Measurements from ENCODE around the gene KRTAP5-7.
"Not testable (repeated sequence)": the region's sequence is repeated elsewhere in the genome, so short reads cannot be mapped to it uniquely, and the experiment has no call there.

KRTAP5-7 gene

DNA sequence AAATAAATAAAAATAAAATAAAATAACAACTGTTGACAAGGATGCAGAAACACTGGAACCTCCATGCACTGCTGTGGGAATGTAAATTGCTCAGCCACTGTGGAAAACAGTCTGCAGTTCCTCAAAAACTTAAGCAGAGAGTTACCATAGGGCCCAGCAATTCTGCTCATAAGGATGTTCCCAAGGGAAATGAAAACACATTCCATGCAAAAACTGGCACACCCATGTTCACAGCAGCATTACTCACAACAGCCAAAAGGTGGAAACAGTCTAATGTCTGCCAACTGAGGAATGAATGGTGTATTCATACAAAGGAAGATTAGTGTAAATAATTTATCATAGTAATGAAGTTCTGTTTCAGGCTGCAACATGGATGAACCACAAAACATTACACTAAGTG lies 35.1 kb downstream of the KRTAP5-7 start:
- in situ Hi-C loops (cut with MboI; ENCODE audit: low pct_unique_long_range_greater_than_20kb, low sequenced_read_pairs, unreplicated experiment), result loop anchor here (5.0 kb wide), 1 partner anchor 35 kb away; the partner anchor contains the start of gene KRTAP5-7
- no peak for DNase-seq (ENCODE audit: low spot score)
- TF ChIP-seq, protein P1, sequence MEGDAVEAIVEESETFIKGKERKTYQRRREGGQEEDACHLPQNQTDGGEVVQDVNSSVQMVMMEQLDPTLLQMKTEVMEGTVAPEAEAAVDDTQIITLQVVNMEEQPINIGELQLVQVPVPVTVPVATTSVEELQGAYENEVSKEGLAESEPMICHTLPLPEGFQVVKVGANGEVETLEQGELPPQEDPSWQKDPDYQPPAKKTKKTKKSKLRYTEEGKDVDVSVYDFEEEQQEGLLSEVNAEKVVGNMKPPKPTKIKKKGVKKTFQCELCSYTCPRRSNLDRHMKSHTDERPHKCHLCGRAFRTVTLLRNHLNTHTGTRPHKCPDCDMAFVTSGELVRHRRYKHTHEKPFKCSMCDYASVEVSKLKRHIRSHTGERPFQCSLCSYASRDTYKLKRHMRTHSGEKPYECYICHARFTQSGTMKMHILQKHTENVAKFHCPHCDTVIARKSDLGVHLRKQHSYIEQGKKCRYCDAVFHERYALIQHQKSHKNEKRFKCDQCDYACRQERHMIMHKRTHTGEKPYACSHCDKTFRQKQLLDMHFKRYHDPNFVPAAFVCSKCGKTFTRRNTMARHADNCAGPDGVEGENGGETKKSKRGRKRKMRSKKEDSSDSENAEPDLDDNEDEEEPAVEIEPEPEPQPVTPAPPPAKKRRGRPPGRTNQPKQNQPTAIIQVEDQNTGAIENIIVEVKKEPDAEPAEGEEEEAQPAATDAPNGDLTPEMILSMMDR (IDR thresholded peaks at IDR 0.05; ENCODE audit: extremely low read depth, insufficient read depth, missing control alignments), result no peak

DNA sequence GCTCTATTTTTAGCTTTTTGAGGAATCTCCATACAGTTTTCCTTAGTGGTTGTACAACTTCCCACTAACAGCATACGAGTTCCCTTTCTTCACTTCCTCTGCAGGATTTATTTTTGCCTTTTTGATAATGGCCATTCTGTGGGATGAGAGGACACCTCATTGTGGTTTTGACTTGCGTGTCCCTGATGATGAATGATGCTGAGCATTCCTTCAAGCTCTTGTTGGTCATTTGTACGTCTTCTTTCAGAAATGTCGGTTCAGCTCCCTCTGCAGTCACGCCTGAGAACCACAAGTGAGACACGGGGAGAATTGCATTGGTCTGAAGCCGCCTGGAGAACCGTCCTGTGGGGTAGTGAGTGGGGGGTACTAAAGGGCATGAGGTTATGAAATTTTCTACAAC lies 36.3 kb downstream of the KRTAP5-7 start:
- peak; percentile 88 for DNase-seq (ENCODE audit: low spot score)
- in situ Hi-C loops (cut with MboI; ENCODE audit: low pct_unique_long_range_greater_than_20kb, low sequenced_read_pairs, unreplicated experiment), result loop anchor here (5.0 kb wide), 1 partner anchor 36 kb away; the partner anchor contains the start of gene KRTAP5-7
- TF ChIP-seq, protein P1 (IDR thresholded peaks at IDR 0.05; ENCODE audit: extremely low read depth, insufficient read depth, missing control alignments), result peak; percentile 80

DNA sequence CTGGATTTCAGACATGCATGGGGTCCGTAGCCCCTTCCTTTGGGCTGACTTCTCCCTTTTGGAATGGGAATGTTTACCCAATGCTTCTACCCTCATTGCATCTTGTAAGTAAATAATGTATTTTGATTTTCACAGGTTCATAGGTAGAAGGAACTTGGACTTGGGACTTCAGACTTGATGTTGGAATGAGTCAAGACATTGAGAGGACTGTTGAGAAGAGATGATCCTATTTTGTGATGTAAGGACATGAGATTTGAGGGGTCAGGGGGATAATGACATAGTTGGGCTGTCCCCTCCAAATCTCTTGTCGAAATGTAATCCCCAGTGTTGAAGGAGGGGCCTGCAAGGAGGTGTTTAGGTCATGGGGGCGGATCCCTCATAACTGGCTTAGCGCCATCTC lies 37.4 kb downstream of the KRTAP5-7 start:
- in situ Hi-C loops (cut with MboI; ENCODE audit: low pct_unique_long_range_greater_than_20kb, low sequenced_read_pairs, unreplicated experiment), result loop anchor here (5.0 kb wide), 1 partner anchor 37 kb away; the partner anchor contains the start of gene KRTAP5-7
- TF ChIP-seq, protein P1 (IDR thresholded peaks at IDR 0.05; ENCODE audit: extremely low read depth, insufficient read depth, missing control alignments), result no peak
- no peak for DNase-seq (ENCODE audit: low spot score)

DNA sequence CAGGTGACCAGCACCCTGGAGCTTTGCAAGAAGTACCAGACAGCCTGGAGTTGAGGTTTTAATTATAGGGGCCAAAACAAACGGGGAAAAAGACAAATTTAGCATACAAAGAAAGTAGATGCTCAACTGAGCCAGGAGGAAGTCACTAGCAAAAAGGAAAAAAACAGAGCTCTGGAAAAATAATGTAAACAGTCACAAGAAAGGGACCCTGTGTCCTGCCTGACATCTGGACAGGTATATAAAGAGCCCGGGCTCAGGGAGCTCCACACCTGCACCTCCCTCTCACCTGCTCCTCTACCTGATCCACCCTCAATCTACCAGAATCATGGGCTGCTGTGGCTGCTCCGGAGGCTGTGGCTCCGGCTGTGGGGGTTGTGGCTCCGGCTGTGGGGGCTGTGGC lies 38.2 kb downstream of the KRTAP5-7 start, which contains the start of gene KRTAP5-10:
Gene KRTAP5-10, plus strand, starts transcription at position 301 of the 400 bp plus-strand sequence. Its CDS starts 25 bp downstream, at position 326.
- DNase-seq (ENCODE audit: low spot score), result no peak
- in situ Hi-C loops (cut with MboI; ENCODE audit: low pct_unique_long_range_greater_than_20kb, low sequenced_read_pairs, unreplicated experiment), result no loop called here
- TF ChIP-seq, protein P1 (IDR thresholded peaks at IDR 0.05; ENCODE audit: extremely low read depth, insufficient read depth, missing control alignments), result no peak

DNA sequence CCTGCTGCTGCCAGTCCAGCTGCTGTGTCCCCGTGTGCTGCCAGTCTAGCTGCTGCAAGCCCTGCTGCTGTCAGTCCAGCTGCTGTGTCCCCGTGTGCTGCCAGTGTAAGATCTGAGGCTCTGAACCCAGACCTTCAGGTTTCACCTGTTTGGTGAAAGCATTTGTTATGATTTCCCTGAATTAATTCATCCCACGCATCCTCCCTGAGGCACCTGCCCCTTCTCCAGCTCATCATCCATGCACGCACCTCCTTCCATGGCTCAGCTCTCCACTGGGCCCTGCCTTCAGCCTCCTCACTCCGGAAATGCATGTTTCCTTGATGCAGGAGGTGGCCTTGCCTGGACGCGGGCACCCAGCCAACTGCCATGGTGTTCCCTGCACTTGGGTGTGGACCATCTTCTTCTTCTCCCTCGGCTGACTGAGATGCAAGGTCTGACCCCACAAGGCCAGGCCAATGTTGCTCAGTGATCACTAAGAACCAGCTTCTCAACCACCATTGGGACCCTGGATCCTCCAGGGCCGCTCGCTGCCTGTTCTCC lies 39.1 kb downstream of the KRTAP5-7 start:
- DNase-seq (ENCODE audit: low spot score), result no peak
- in situ Hi-C loops (cut with MboI; ENCODE audit: low pct_unique_long_range_greater_than_20kb, low sequenced_read_pairs, unreplicated experiment), result no loop called here
- TF ChIP-seq, protein P1 (IDR thresholded peaks at IDR 0.05; ENCODE audit: extremely low read depth, insufficient read depth, missing control alignments), result no peak

DNA sequence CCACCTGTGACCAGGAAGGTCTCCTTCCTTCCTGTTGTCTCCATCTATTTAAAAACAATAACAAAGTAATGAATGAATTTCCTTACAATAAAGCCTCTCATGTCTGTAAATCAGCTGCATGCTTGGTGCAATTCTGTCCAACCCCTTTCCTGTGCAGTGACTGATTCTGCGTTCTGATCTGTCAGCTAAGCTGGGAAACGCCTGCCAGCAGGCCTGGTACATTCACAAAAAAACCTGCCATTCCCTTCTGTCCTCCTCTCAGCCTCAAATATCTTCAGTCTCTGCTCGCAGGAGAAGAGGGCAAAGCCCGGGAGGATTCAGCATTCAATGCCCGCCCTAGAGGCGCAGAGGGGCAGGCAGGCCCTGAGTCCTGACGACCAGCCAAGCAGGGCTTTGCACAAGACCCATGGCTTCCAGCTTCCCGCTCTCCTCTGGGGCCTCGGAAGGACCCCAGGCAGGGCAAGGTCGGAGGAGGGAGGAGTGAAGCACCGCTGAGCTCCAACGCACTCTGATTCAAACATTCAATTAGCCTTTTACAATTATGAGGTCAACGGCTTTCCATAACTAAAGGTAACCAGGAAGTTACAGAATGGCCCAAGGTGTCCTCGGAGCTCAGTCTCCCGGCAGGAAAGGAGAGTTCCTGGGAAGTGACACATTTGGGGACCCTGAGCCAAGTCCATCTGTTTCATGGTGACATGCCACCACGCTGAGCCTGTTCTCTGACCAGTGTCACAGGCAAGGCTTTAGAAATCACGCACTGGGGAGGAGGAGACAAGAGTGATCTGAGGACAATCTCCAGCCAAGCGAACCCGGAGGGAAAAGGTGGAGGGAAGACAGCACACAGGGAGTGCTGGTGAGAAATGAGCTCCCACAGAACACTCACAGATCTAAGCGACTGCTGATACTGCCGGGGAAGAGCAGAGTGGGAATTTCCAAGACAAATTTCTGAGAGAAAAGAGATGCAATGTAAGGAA lies 39.8 kb downstream of the KRTAP5-7 start:
- in situ Hi-C loops (cut with MboI; ENCODE audit: low pct_unique_long_range_greater_than_20kb, low sequenced_read_pairs, unreplicated experiment); DNase-seq (ENCODE audit: low spot score): not testable (repeated sequence)

DNA sequence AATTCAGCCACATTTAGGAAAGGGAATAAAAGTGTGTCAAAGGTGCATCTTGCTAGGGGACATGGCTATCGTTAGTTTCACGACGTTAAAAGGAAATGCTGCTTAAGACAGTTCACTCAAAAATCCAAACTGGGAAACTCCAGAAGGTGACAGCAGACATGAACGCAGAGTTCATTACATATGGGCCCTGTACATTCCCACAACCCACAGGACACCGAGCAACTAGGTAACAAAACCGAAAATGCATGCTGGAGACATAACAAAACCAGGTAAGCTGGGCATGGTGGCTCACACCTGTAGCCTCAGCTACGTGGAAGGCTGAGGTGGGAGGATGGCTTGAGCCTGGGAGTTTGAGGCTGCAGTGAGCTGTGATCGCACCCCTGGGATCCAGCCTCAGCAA lies 40.6 kb downstream of the KRTAP5-7 start:
- in situ Hi-C loops (cut with MboI; ENCODE audit: low pct_unique_long_range_greater_than_20kb, low sequenced_read_pairs, unreplicated experiment); DNase-seq (ENCODE audit: low spot score): not testable (repeated sequence)
